Smooth muscle cell (in vitro differentiated cells): ENCODE results near the gene TNS4. TPM values are rescaled to one million over a fixed set of nuclear protein-coding genes. Genes with fewer than 3 reads are reported as not detected.

Experiments used
- DNase-seq: peaks from one replicate; lab custom pipeline; 2025; ENCODE audit not compliant: unreplicated experiment; lab: John Stamatoyannopoulos, UW
- H2AFZ ChIP-seq: fragments of 200-600 bp; sonication (generic); 2 replicates; pipeline ENCODE4 v1.6.0; 2016; ENCODE audit warnings: antibody characterized with exemption, low read depth, mild to moderate bottlenecking
- H3F3A ChIP-seq: fragments of 200-600 bp; sonication (generic); 2 replicates; pipeline ENCODE4 v1.6.0; 2017; ENCODE audit warnings: antibody characterized with exemption, low read depth
- H3K27ac ChIP-seq: fragments of 200-600 bp; sonication (generic); 2 replicates; pipeline ENCODE4 v1.5.1; 2016; ENCODE audit warnings: low read depth, mild to moderate bottlenecking
- H3K27me3 ChIP-seq: fragments of 200-600 bp; sonication (generic); 2 replicates; pipeline ENCODE4 v1.6.1; 2016; ENCODE audit warnings: low read depth, mild to moderate bottlenecking
- H3K36me3 ChIP-seq: fragments of 200-600 bp; sonication (generic); 2 replicates; pipeline ENCODE4 v1.5.1; 2016; ENCODE audit warnings: low read depth
- H3K4me1 ChIP-seq: fragments of 200-600 bp; sonication (generic); 2 replicates; pipeline ENCODE4 v1.5.1; 2016; ENCODE audit warnings: low read depth
- H3K4me2 ChIP-seq: fragments of 200-600 bp; sonication (generic); 2 replicates; pipeline ENCODE4 v1.6.0; 2016; ENCODE audit warnings: mild to moderate bottlenecking
- H3K4me3 ChIP-seq: fragments of 200-600 bp; sonication (generic); 2 replicates; pipeline ENCODE4 v1.5.1; 2016; ENCODE audit warnings: mild to moderate bottlenecking
- H3K79me2 ChIP-seq: fragments of 200-600 bp; sonication (generic); 2 replicates; pipeline ENCODE4 v1.6.0; 2016; ENCODE audit warnings: low read depth, mild to moderate bottlenecking
- H3K9ac ChIP-seq: fragments of 200-600 bp; sonication (generic); 2 replicates; pipeline ENCODE4 v1.6.0; 2016; ENCODE audit warnings: low read depth
- H3K9me3 ChIP-seq: fragments of 200-600 bp; sonication (generic); replicated peaks from 2 replicates; pipeline ENCODE4 v1.5.1; 2016; ENCODE audit warnings: low read depth
- H4K20me1 ChIP-seq: fragments of 200-600 bp; sonication (generic); 2 replicates; pipeline ENCODE4 v1.6.0; 2016; ENCODE audit warnings: low read depth
- CTCF ChIP-seq: fragments of 200-600 bp; sonication (generic); IDR thresholded peaks from 2 replicates; pipeline ENCODE4 v1.5.1; 2017; ENCODE audit warnings: borderline replicate concordance, mild to moderate bottlenecking, antibody characterized with exemption; ENCODE audit not compliant: insufficient read depth, poor library complexity, severe bottlenecking
- WGBS: methylation state at CpG from one replicate; pipeline ENCODE4 v1.1.7; 2016; ENCODE audit warnings: low lambda C conversion rate; 5-methylcytosine and 5-hydroxymethylcytosine counted together
- polyA plus RNA-seq: library from polyadenylated mRNA; unstranded; fragments of >200 nt; fragmentation: Nextera tagmentation; extraction: Ambion mirVana; gene quantifications from 2 replicates; pipeline ENCODE4 v1.2.1, GENCODE V29; 2016
- total RNA-seq: library from RNA; depleted of rRNA; stranded (reverse); fragments of >200 nt; gene quantifications from 2 replicates; pipeline ENCODE4 v1.2.3, GENCODE V29; 2014

TNS4 gene
- total and polyA plus RNA-seq, 2 experiments from 2014 or later, result 0.13 to 1.2 TPM

GRCh38 chr17:40517981-40518380, 16.6 kb upstream of the TNS4 start:
- Histone ChIP-seq H3K9me3 (no peaks in the 10 kb centered on the region), H3K9ac (no peak overlapping the region), H3K27ac (peak overlapping the region; percentile 56), H3K36me3 (no peaks in the 10 kb centered on the region), H3K4me3 (no peak overlapping the region), H4K20me1 (no peaks in the 10 kb centered on the region), H3K79me2 (no peaks in the 10 kb centered on the region), H2AFZ (no peak overlapping the region), H3K4me2 (no peak overlapping the region), H3K4me1 (no peaks in the 10 kb centered on the region), H3K27me3 (no peaks in the 10 kb centered on the region), H3F3A (no peaks in the 10 kb centered on the region)
- 89% methylated on average over 4 of the region's 4 CpGs for WGBS
- DNase-seq, result no peak
- TF ChIP-seq CTCF, result no peak

- Histone ChIP-seq H3K9ac (no peak overlapping the region), H3K4me2 (no peak overlapping the region), H3K27me3 (no peaks in the 10 kb centered on the region), H3K36me3 (no peaks in the 10 kb centered on the region), H3K27ac (peak overlapping the region; percentile 45), H3K79me2 (no peaks in the 10 kb centered on the region), H3K9me3 (no peaks in the 10 kb centered on the region), H2AFZ (no peak overlapping the region), H3F3A (no peaks in the 10 kb centered on the region), H3K4me3 (no peak overlapping the region), H4K20me1 (no peaks in the 10 kb centered on the region), H3K4me1 (no peaks in the 10 kb centered on the region)
- no peak for DNase-seq
- no peak for TF ChIP-seq CTCF
- WGBS, result 86% methylated on average over 2 of the region's 2 CpGs
Observed at GRCh38 chr17:40517286-40517662, 15.9 kb upstream of the TNS4 start.

- H3K4me2 ChIP-seq, result peak overlapping the region; percentile 55
- no peaks in the 10 kb centered on the region for H3F3A ChIP-seq
- no peak overlapping the region for H2AFZ ChIP-seq
- H3K9me3 ChIP-seq, result no peaks in the 10 kb centered on the region
- no peaks in the 10 kb centered on the region for H3K36me3 ChIP-seq
- H3K4me1 ChIP-seq, result no peaks in the 10 kb centered on the region
- no peak overlapping the region for H3K9ac ChIP-seq
- no peaks in the 10 kb centered on the region for H3K79me2 ChIP-seq
- no peak for TF ChIP-seq CTCF
- no peaks in the 10 kb centered on the region for H3K27me3 ChIP-seq
- DNase-seq, result no peak
- WGBS, result 45% methylated on average over 3 of the region's 3 CpGs
- no peak overlapping the region for H3K4me3 ChIP-seq
- no peaks in the 10 kb centered on the region for H4K20me1 ChIP-seq
- H3K27ac ChIP-seq, result peak overlapping the region; percentile 45
Observed at GRCh38 chr17:40516581-40517285, 15.3 kb upstream of the TNS4 start.

GRCh38 chr17:40515491-40516041, 14.1 kb upstream of the TNS4 start:
- Histone ChIP-seq H3F3A (no peaks in the 10 kb centered on the region), H3K9ac (no peak overlapping the region), H3K27me3 (no peaks in the 10 kb centered on the region), H3K9me3 (no peaks in the 10 kb centered on the region), H3K79me2 (no peaks in the 10 kb centered on the region), H3K27ac (no peak overlapping the region), H3K4me2 (no peak overlapping the region), H2AFZ (no peak overlapping the region), H4K20me1 (no peaks in the 10 kb centered on the region), H3K4me3 (no peak overlapping the region), H3K4me1 (no peaks in the 10 kb centered on the region), H3K36me3 (no peaks in the 10 kb centered on the region)
- DNase-seq, result no peak
- 80% methylated on average over 11 of the region's 11 CpGs for WGBS
- no peak for TF ChIP-seq CTCF
